Measurements from ENCODE around the gene APLP2.
"Not testable (repeated sequence)": the region's sequence is repeated elsewhere in the genome, so short reads cannot be mapped to it uniquely, and the experiment has no call there.

Gene APLP2

GRCh38 chr11:130090517-130090916 lies 20.8 kb downstream of the APLP2 start:
- not testable (repeated sequence) for DNase-seq (ENCODE audit: low read depth in 2 of 2)

- DNase-seq (ENCODE audit: low read depth in 2 of 2) = not testable (repeated sequence)
These were observed 21.5 kb downstream of the APLP2 start for GRCh38 chr11:130091169-130091568.

GRCh38 chr11:130092661-130093060 lies 23.0 kb downstream of the APLP2 start:
- no peak for DNase-seq (ENCODE audit: low read depth in 2 of 2)

GRCh38 chr11:130094614-130095013 lies 24.9 kb downstream of the APLP2 start:
- no peak for DNase-seq (ENCODE audit: low read depth in 2 of 2)

- DNase-seq (ENCODE audit: low read depth in 2 of 2) = no peak
These were observed 25.6 kb downstream of the APLP2 start for GRCh38 chr11:130095326-130095725.

GRCh38 chr11:130096042-130096441 lies 26.3 kb downstream of the APLP2 start:
- no peak for DNase-seq (ENCODE audit: low read depth in 2 of 2)

- no peak for DNase-seq (ENCODE audit: low read depth in 2 of 2)
These were observed 27.1 kb downstream of the APLP2 start for GRCh38 chr11:130096823-130097222.

GRCh38 chr11:130097285-130097684 lies 27.6 kb downstream of the APLP2 start:
- DNase-seq (ENCODE audit: low read depth in 2 of 2) = no peak

GRCh38 chr11:130099356-130099755 lies 29.7 kb downstream of the APLP2 start:
- DNase-seq (ENCODE audit: low read depth in 2 of 2) = no peak

- no peak for DNase-seq (ENCODE audit: low read depth in 2 of 2)
These were observed 30.8 kb downstream of the APLP2 start for GRCh38 chr11:130100381-130101095.

GRCh38 chr11:130101661-130102060 lies 32.0 kb downstream of the APLP2 start:
- DNase-seq (ENCODE audit: low read depth in 2 of 2) = no peak

GRCh38 chr11:130102301-130103249 lies 32.9 kb downstream of the APLP2 start:
- no peak for DNase-seq (ENCODE audit: low read depth in 2 of 2)

GRCh38 chr11:130103296-130103814 lies 33.7 kb downstream of the APLP2 start:
- no peak for DNase-seq (ENCODE audit: low read depth in 2 of 2)

GRCh38 chr11:130106381-130106780 lies 36.7 kb downstream of the APLP2 start:
- DNase-seq (ENCODE audit: low read depth in 2 of 2) = no peak

- DNase-seq (ENCODE audit: low read depth in 2 of 2) = not testable (repeated sequence)
These were observed 39.0 kb downstream of the APLP2 start for GRCh38 chr11:130108671-130109070.

GRCh38 chr11:130109386-130109785 lies 39.7 kb downstream of the APLP2 start:
- DNase-seq (ENCODE audit: low read depth in 2 of 2) = no peak

- no peak for DNase-seq (ENCODE audit: low read depth in 2 of 2)
These were observed 40.8 kb downstream of the APLP2 start for GRCh38 chr11:130110339-130111108.

GRCh38 chr11:130112071-130112830 lies 42.6 kb downstream of the APLP2 start:
- no peak for DNase-seq (ENCODE audit: low read depth in 2 of 2)

GRCh38 chr11:130114281-130114680 lies 44.6 kb downstream of the APLP2 start:
- no peak for DNase-seq (ENCODE audit: low read depth in 2 of 2)

- DNase-seq (ENCODE audit: low read depth in 2 of 2) = no peak
These were observed 45.0 kb downstream of the APLP2 start for GRCh38 chr11:130114726-130115125.

GRCh38 chr11:130115218-130115617 lies 45.5 kb downstream of the APLP2 start:
- no peak for DNase-seq (ENCODE audit: low read depth in 2 of 2)

Measured in stimulated activated CD4-positive, alpha-beta T cell treated with anti-CD3 and anti-CD28 coated beads, Interleukin-1b, Interleukin-23, amount 100 ng/mL, for 4 hours (primary cell).